ENCODE data around the gene FOXA1. TPM values are rescaled to one million over a fixed set of nuclear protein-coding genes. Genes with fewer than 3 reads are reported as not detected.

The FOXA1 gene
- total RNA-seq, 1 donor from 2014 or later = 187 TPM

- Mint-ChIP-seq H3K4me3 (ENCODE audit: low read depth) (peak overlapping the region; percentile 89), H3K4me1 (ENCODE audit: low read depth) (peaks cover 40% of the 10 kb centered on the region), H3K36me3 (ENCODE audit: insufficient read depth) (peaks cover 37% of the 10 kb centered on the region), H3K27ac (peak overlapping the region; percentile 98), H3K9me3 (ENCODE audit: low read depth) (no peaks in the 10 kb centered on the region), H3K27me3 (no peaks in the 10 kb centered on the region)
- no peak for DNase-seq (ENCODE audit: low spot score, unreplicated experiment)
- TF ChIP-seq CTCF (IDR thresholded peaks at IDR 0.05; ENCODE audit: unreplicated experiment) = no peak
Measured at GRCh38 chr14:37591941-37592481, 3.0 kb downstream of the FOXA1 start.

GRCh38 chr14:37591311-37591940, 3.6 kb downstream of the FOXA1 start:
- Mint-ChIP-seq H3K9me3 (ENCODE audit: low read depth) (no peaks in the 10 kb centered on the region), H3K27ac (peak overlapping the region; percentile 95), H3K4me1 (ENCODE audit: low read depth) (peaks cover 39% of the 10 kb centered on the region), H3K36me3 (ENCODE audit: insufficient read depth) (peaks cover 37% of the 10 kb centered on the region), H3K27me3 (no peaks in the 10 kb centered on the region), H3K4me3 (ENCODE audit: low read depth) (peak overlapping the region; percentile 89)
- TF ChIP-seq CTCF (IDR thresholded peaks at IDR 0.05; ENCODE audit: unreplicated experiment) = peak; percentile 68
- DNase-seq (ENCODE audit: low spot score, unreplicated experiment) = peak; percentile 68

GRCh38 chr14:37590428-37591139, 4.5 kb downstream of the FOXA1 start:
- no peaks in the 10 kb centered on the region for H3K9me3 Mint-ChIP-seq (ENCODE audit: low read depth)
- H3K4me1 Mint-ChIP-seq (ENCODE audit: low read depth) = peaks cover 43% of the 10 kb centered on the region
- H3K36me3 Mint-ChIP-seq (ENCODE audit: insufficient read depth) = peaks cover 37% of the 10 kb centered on the region
- H3K27me3 Mint-ChIP-seq = no peaks in the 10 kb centered on the region
- no peak for DNase-seq (ENCODE audit: low spot score, unreplicated experiment)
- TF ChIP-seq CTCF (IDR thresholded peaks at IDR 0.05; ENCODE audit: unreplicated experiment) = no peak
- peak overlapping the region; percentile 88 for H3K4me3 Mint-ChIP-seq (ENCODE audit: low read depth)
- peak overlapping the region; percentile 95 for H3K27ac Mint-ChIP-seq

GRCh38 chr14:37589715-37590427, 5.2 kb downstream of the FOXA1 start:
- H3K36me3 Mint-ChIP-seq (ENCODE audit: insufficient read depth) = peaks cover 37% of the 10 kb centered on the region
- no peak for DNase-seq (ENCODE audit: low spot score, unreplicated experiment)
- H3K9me3 Mint-ChIP-seq (ENCODE audit: low read depth) = no peaks in the 10 kb centered on the region
- H3K27me3 Mint-ChIP-seq = no peaks in the 10 kb centered on the region
- H3K27ac Mint-ChIP-seq = peak overlapping the region; percentile 98
- peak overlapping the region; percentile 88 for H3K4me3 Mint-ChIP-seq (ENCODE audit: low read depth)
- peaks cover 48% of the 10 kb centered on the region for H3K4me1 Mint-ChIP-seq (ENCODE audit: low read depth)
- TF ChIP-seq CTCF (IDR thresholded peaks at IDR 0.05; ENCODE audit: unreplicated experiment) = no peak

Measured in progenitor cell of endocrine pancreas (in vitro differentiated cells).